Esophagus muscularis mucosa (tissue), 2 donors: ENCODE data around the gene PRKD1.

Experiments used
- EP300 ChIP-seq: sonication (generic); formaldehyde crosslinking; IDR thresholded peaks from one replicate; pipeline ENCODE4 v1.6.1; 2017; ENCODE audit warnings: antibody characterized with exemption
- POLR2A ChIP-seq: fragments of 450-650 bp; IDR thresholded peaks from one replicate; pipeline ENCODE4 v1.6.1; 2017; ENCODE audit warnings: antibody characterized with exemption, moderate library complexity, mild to moderate bottlenecking, low read depth

DNA sequence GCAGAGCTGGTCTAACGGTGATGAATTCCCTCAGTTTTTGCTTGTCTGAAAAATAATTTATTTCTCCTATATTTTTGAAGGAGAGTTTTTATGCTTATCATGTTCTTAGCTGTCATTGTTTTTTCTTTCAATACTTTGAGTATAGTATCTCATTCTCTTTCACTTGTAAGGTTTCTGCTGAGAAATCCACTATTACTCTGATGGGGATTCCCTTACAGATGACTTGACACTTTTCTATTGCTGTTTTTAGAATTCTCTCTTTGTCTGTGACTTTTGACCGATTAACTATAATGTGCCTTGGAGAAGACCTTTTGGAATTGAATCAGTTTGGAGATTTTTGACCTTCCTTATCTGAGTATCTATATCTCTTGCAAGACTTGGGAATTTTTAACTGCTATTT, 139.6 kb downstream of the PRKD1 start:
- TF ChIP-seq EP300 (no peak), POLR2A (no peak)
